B cell (primary cell): ENCODE measurements around the gene FSCN2. TPM values are rescaled to one million over a fixed set of nuclear protein-coding genes. Genes with fewer than 3 reads are reported as not detected.

Source experiments
- ATAC-seq: fragments of 200-7000 bp; cut with Tn5 transposase; one replicate; pipeline ENCODE4 v1.10.0; 2021; ENCODE audit warnings: low read depth, mild to moderate bottlenecking, moderate number of reproducible peaks, moderate library complexity
- CTCF ChIA-PET: fragments of 350-600 bp; sonication (Branson Sonifier 250); formaldehyde crosslinking; loops from one replicate; lab custom pipeline; 2021; ENCODE audit warnings: antibody characterized with exemption, inconsistent platforms; lab: Charles Lee
- POLR2A ChIA-PET: fragments of 350-600 bp; sonication (Branson Sonifier 250); formaldehyde crosslinking; loops from one replicate; lab custom pipeline; 2021; ENCODE audit warnings: antibody characterized with exemption; lab: Charles Lee
- DNase-seq: peaks from one replicate; pipeline ENCODE4 v3.0.0; 2013
- H2AFZ ChIP-seq: 2 replicates; pipeline ENCODE4 v1.6.1; 2012; ENCODE audit warnings: mild to moderate bottlenecking, low read depth, low read length; ENCODE audit not compliant: insufficient read depth, poor library complexity, severe bottlenecking
- H3K27ac ChIP-seq, 2 donors: 1 replicate in 1 of 2; 2 replicates in 1 of 2; pipeline ENCODE4 v1.5.1; 2012 to 2013; ENCODE audit warnings: low read length in 2 of 2, mild to moderate bottlenecking in 2 of 2, moderate library complexity in 1 of 2
- H3K27me3 ChIP-seq, 4 experiments: fragments of 200-600 bp in 1 of 4; sonication (generic) in 1 of 4; replicated peaks in 1 of 4; 1 replicate in 2 of 4; 2 replicates in 2 of 4; pipeline versions ENCODE4 v1.6.1 to v1.7.0; 2013 to 2016; ENCODE audit warnings: low read length in 3 of 4, mild to moderate bottlenecking in 2 of 4, mixed read lengths in 1 of 4, moderate library complexity in 1 of 4; ENCODE audit not compliant: insufficient read depth in 4 of 4, control insufficient read depth in 3 of 4; ENCODE audit errors: control extremely low read depth in 1 of 4
- H3K36me3 ChIP-seq, 2 experiments: replicated peaks in 1 of 2; 1 replicate in 1 of 2; 2 replicates in 1 of 2; pipeline versions ENCODE4 v1.6.1 to v1.7.1; 2013; ENCODE audit warnings: low read length in 1 of 2; ENCODE audit not compliant: insufficient read depth in 2 of 2, control insufficient read depth in 1 of 2; ENCODE audit errors: control extremely low read depth in 1 of 2, extremely low read depth in 1 of 2
- H3K4me1 ChIP-seq, 2 donors: fragments of 200-600 bp in 1 of 2; sonication (generic) in 1 of 2; 1 replicate in 1 of 2; 2 replicates in 1 of 2; pipeline versions ENCODE4 v1.5.1 to v1.6.1; 2013 to 2017; ENCODE audit warnings: low read length in 2 of 2; ENCODE audit not compliant: control insufficient read depth in 2 of 2, insufficient read depth in 2 of 2
- H3K4me2 ChIP-seq: replicated peaks from 2 replicates; pipeline ENCODE3; 2012; ENCODE audit warnings: mild to moderate bottlenecking, low read depth, low read length; ENCODE audit not compliant: poor library complexity, severe bottlenecking
- H3K4me3 ChIP-seq, 5 experiments: fragments of 200-600 bp in 1 of 5; sonication (generic) in 1 of 5; 1 replicate in 3 of 5; 2 replicates in 2 of 5; pipeline versions ENCODE4 v1.5.1 to v1.7.0; 2011 to 2016; ENCODE audit warnings: low read length in 4 of 5, mild to moderate bottlenecking in 4 of 5, low read depth in 2 of 5, control low read depth in 1 of 5, moderate library complexity in 1 of 5; ENCODE audit not compliant: insufficient read depth in 1 of 5; ENCODE audit errors: control extremely low read depth in 1 of 5, extremely low read depth in 1 of 5
- H3K79me2 ChIP-seq: fragments of 200-600 bp; sonication (generic); one replicate; pipeline ENCODE4 v1.6.0; 2016; ENCODE audit warnings: low read length; ENCODE audit not compliant: control insufficient read depth, insufficient read depth
- H3K9ac ChIP-seq: fragments of 200-600 bp; sonication (generic); 2 replicates; pipeline ENCODE4 v1.6.1; 2017; ENCODE audit warnings: mild to moderate bottlenecking, low read length, moderate library complexity
- H3K9me3 ChIP-seq, 3 donors: one replicate each; pipeline versions ENCODE4 v1.6.1 to v1.7.1; 2013; ENCODE audit warnings: low read length in 2 of 3; ENCODE audit not compliant: control insufficient read depth in 2 of 3, insufficient read depth in 1 of 3; ENCODE audit errors: control extremely low read depth in 1 of 3
- H4K20me1 ChIP-seq: 2 replicates; pipeline ENCODE4 v1.6.0; 2012; ENCODE audit warnings: mild to moderate bottlenecking, low read length; ENCODE audit not compliant: insufficient read depth, control insufficient read depth, poor library complexity, severe bottlenecking
- H3K27ac Mint-ChIP-seq: one replicate; pipeline ENCODE4 v1.8.0; 2021; ENCODE audit warnings: mixed read lengths
- H3K27me3 Mint-ChIP-seq: one replicate; pipeline ENCODE4 v1.8.0; 2021; ENCODE audit warnings: mixed read lengths
- H3K4me1 Mint-ChIP-seq: one replicate; pipeline ENCODE4 v1.8.0; 2021; ENCODE audit warnings: mixed read lengths
- H3K4me3 Mint-ChIP-seq: one replicate; pipeline ENCODE4 v1.8.0; 2021; ENCODE audit warnings: mixed read lengths
- H3K9me3 Mint-ChIP-seq: one replicate; pipeline ENCODE4 v1.8.0; 2022; ENCODE audit warnings: mixed read lengths; ENCODE audit not compliant: insufficient read depth
- EZH2 ChIP-seq: IDR thresholded peaks from 2 replicates; pipeline ENCODE4 v1.6.1; 2012; ENCODE audit warnings: borderline replicate concordance, low read depth, mild to moderate bottlenecking, moderate library complexity, low read length; ENCODE audit not compliant: insufficient read depth, poor library complexity, severe bottlenecking
- WGBS: methylation state at CpG from one replicate; pipeline ENCODE4 v1.1.5; 2013; ENCODE audit warnings: missing lambda C conversion rate; ENCODE audit not compliant: insufficient coverage; 5-methylcytosine and 5-hydroxymethylcytosine counted together
- intact Hi-C: fragments of 100-400 bp; cut with micrococcal nuclease; formaldehyde crosslinking; loops from one replicate; pipeline ENCODE4 v1.10.0; 2022
- polyA plus RNA-seq: library from polyadenylated mRNA; depleted of rRNA; stranded (reverse); fragments of >200 nt; gene quantifications from 2 replicates; pipeline ENCODE4 v1.2.3, GENCODE V29; 2012
- total RNA-seq, 2 donors: library from RNA; stranded (reverse); fragments of 120-200 nt in 1 of 2; gene quantifications; 1 replicate in 1 of 2; 2 replicates in 1 of 2; pipeline versions ENCODE4 v1.2.3 to v1.2.4, GENCODE V29; 2013 to 2022
- TF ChIP-seq, protein P1 (sequence below): fragments of 200-600 bp; IDR thresholded peaks from one replicate; pipeline ENCODE4 v1.8.0; 2022; ENCODE audit warnings: antibody characterized with exemption, mild to moderate bottlenecking

Gene FSCN2
- total and polyA plus RNA-seq, 2 donors (not counting 1 experiment from before 2014, with no cell fraction given) = 6.3 to 12.0 TPM

- Histone ChIP-seq H3K79me2 (peaks cover 60% of the 10 kb centered on the region), H3K4me1 (peaks cover 37 to 59% of the 10 kb centered on the region in 2 donors), H3K27me3 (no peaks in the 10 kb centered on the region), H3K9me3 (no peaks in the 10 kb centered on the region), H2AFZ (peak overlapping the region; percentile 87), H3K9ac (peak overlapping the region; percentile 87), H3K36me3 (peaks cover 0 to 6% of the 10 kb centered on the region in 2 experiments), H3K27ac (peak overlapping the region; percentile 97 to 98), H3K4me3 (peak overlapping the region in 4 of 5 experiments; percentile 47 to 94 (median 64)), H3K4me2 (peak overlapping the region; percentile 99), H4K20me1 (peaks cover 16% of the 10 kb centered on the region)
- intact Hi-C loops = loop anchor here (1.0 to 10.0 kb wide), 5 partner anchors 82 to 1257 kb away; partner anchors contain the start of genes P4HB, RNF213 and SLC38A10
- H3K27me3 Mint-ChIP-seq = no peaks in the 10 kb centered on the region
- ATAC-seq (no peak), DNase-seq (peak; percentile 72)
- peak overlapping the region; percentile 99 for H3K27ac Mint-ChIP-seq
- TF ChIP-seq, protein P1, sequence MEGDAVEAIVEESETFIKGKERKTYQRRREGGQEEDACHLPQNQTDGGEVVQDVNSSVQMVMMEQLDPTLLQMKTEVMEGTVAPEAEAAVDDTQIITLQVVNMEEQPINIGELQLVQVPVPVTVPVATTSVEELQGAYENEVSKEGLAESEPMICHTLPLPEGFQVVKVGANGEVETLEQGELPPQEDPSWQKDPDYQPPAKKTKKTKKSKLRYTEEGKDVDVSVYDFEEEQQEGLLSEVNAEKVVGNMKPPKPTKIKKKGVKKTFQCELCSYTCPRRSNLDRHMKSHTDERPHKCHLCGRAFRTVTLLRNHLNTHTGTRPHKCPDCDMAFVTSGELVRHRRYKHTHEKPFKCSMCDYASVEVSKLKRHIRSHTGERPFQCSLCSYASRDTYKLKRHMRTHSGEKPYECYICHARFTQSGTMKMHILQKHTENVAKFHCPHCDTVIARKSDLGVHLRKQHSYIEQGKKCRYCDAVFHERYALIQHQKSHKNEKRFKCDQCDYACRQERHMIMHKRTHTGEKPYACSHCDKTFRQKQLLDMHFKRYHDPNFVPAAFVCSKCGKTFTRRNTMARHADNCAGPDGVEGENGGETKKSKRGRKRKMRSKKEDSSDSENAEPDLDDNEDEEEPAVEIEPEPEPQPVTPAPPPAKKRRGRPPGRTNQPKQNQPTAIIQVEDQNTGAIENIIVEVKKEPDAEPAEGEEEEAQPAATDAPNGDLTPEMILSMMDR = no peak
- TF ChIP-seq EZH2 = no peak
- 1% methylated on average over 47 of the region's 47 CpGs for WGBS
- peaks cover 42% of the 10 kb centered on the region for H3K4me1 Mint-ChIP-seq
- H3K4me3 Mint-ChIP-seq = peak overlapping the region; percentile 98
- ChIA-PET CTCF (interaction anchor here (1.1 to 7.3 kb wide), 15 partner anchors 9 to 266 kb away, joined by 3 to 75 read pairs (median 6); partner anchors contain the start of gene FAAP100), POLR2A (interaction anchor here (0.5 to 3.0 kb wide), 7 partner anchors 10 to 134 kb away, joined by 3 to 32 read pairs (median 13); partner anchors contain the start of gene FAAP100)
- no peaks in the 10 kb centered on the region for H3K9me3 Mint-ChIP-seq
Measured at GRCh38 chr17:81518785-81519283, 9.3 kb upstream of the FSCN2 start.
